ENCODE data around the gene KRTAP10-10.
A peak's percentile ranks its signal among the peaks of the same experiment; 100 is the strongest.
"Not testable (repeated sequence)": the region's sequence is repeated elsewhere in the genome, so short reads cannot be mapped to it uniquely, and the experiment has no call there.

Gene KRTAP10-10, protein sequence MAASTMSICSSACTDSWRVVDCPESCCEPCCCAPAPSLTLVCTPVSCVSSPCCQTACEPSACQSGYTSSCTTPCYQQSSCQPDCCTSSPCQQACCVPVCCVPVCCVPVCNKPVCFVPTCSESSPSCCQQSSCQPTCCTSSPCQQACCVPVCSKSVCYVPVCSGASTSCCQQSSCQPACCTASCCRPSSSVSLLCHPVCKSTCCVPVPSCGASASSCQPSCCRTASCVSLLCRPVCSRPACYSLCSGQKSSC

DNA sequence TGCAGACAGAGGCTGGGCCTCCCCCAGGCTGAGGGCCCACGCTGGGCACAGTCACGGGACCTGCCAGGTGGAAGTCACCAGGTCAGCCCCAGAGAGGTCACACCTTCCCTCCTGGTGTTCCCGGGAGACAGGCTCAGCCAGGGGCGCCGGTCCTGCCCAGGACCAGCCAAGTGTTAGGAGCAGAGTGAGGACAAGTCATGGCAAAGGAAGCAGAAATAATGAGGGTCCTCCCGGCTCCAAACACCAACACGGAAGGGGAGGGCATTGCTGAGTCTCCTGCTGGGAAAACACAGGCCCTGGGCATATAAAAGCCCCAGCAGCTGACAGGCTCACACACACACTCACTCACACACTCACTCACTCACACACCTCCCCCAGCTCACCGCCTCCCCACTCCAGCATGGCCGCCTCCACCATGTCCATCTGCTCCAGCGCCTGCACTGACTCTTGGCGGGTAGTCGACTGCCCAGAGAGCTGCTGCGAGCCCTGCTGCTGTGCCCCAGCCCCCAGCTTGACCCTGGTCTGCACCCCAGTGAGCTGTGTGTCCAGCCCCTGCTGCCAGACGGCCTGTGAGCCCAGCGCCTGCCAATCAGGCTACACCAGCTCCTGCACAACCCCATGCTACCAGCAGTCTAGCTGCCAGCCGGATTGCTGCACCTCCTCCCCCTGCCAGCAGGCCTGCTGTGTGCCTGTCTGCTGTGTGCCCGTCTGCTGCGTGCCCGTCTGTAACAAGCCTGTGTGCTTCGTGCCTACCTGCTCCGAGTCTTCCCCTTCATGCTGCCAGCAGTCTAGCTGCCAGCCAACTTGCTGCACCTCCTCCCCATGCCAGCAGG is at the start of gene KRTAP10-10:
Gene KRTAP10-10 (plus strand): TSS at position 339 of the 833 bp plus-strand sequence. CDS start 62 bp downstream, at position 401.
- Histone ChIP-seq H3K27ac (ENCODE audit: low read depth, low read length) (no peak within 1 kb of the TSS), H3K9me3 (ENCODE audit: control insufficient read depth, insufficient read depth, low read depth, low read length) (peaks cover 11% of the 10 kb centered on the region), H3K4me1 (ENCODE audit: control insufficient read depth, insufficient read depth, low read length) (peaks cover 10% of the 10 kb centered on the region; the same call in 1 of the 2 replicates), H3K4me3 (ENCODE audit: low read depth, low read length) (no peak within 1 kb of the TSS), H3K36me3 (ENCODE audit: control insufficient read depth, insufficient read depth, low read length) (no peaks in the 10 kb centered on the region), H3K9ac (ENCODE audit: low read length) (no peak within 1 kb of the TSS), H3K27me3 (ENCODE audit: control insufficient read depth, insufficient read depth, low read length) (no peaks in the 10 kb centered on the region)

DNA sequence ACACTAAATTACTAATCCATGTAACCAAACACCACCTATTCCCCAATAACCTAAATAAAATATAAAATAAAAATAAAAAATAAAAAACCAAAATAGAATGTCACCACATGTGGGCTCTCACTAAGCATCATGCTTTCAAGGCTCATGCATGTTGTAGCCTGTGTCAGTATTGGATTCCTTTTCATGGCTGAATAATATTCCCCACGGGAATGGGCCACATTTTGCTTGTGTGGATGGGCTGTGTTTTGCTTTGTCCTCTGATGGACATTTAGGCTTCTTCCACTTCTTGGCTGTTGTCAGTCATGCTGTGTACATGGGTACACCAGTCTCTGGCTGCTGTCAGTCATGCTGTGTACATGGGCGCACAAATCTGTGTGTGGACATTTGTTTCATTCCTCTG is 48.1 kb upstream of the KRTAP10-10 start:
- Histone ChIP-seq H3K4me3 (ENCODE audit: low read depth, low read length) (no peak overlapping the region), H3K27ac (ENCODE audit: low read depth, low read length) (no peak overlapping the region), H3K9ac (ENCODE audit: low read length) (no peak overlapping the region), H3K27me3 (ENCODE audit: control insufficient read depth, insufficient read depth, low read length) (no peaks in the 10 kb centered on the region), H3K36me3 (ENCODE audit: control insufficient read depth, insufficient read depth, low read length) (no peaks in the 10 kb centered on the region), H3K4me1 (ENCODE audit: control insufficient read depth, insufficient read depth, low read length) (peaks cover 21% of the 10 kb centered on the region), H3K9me3 (ENCODE audit: control insufficient read depth, insufficient read depth, low read depth, low read length) (0 out of 2 replicates have a peak, but pooled peaks cover 2% of the 10 kb centered on the region)

DNA sequence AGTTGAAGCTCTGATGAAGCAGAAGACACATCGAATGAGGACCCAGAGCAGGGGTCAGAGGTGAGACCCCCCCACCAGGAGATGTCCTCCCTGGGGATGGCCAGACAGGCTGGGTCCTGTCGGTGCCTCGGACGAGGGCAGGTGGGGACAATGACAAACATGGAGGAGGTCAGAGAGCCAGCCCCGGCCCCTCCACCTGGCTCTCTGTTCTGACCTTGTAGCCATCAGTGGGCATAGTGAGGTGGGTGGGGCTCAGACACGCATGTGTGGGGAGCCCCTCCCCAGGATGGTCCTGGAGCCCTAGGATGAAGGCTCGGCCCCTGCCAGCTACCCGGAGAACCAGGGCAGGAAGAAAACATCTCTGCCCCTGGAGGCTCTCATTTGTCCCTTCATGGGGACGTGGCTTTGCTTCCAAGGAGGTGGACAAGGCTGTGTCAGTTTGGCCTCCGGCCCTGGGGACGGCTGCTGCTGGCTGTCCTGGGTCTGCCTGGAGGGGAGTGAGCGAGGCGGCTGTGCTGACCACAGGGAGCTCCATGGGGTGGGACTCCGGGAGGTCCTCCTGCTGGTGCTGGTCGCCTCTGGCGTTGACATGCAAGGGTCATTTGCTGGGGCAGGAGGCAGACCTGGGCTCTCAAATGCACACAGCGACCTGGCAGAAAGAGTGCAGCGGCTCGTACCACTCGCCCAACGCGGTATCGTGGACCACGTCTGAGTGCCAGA is 47.4 kb upstream of the KRTAP10-10 start:
- H3K4me1 ChIP-seq (ENCODE audit: control insufficient read depth, insufficient read depth, low read length) = peaks cover 26% of the 10 kb centered on the region
- H3K27ac ChIP-seq (ENCODE audit: low read depth, low read length) = no peak overlapping the region
- no peak overlapping the region for H3K9ac ChIP-seq (ENCODE audit: low read length)
- no peaks in the 10 kb centered on the region for H3K36me3 ChIP-seq (ENCODE audit: control insufficient read depth, insufficient read depth, low read length)
- H3K9me3 ChIP-seq (ENCODE audit: control insufficient read depth, insufficient read depth, low read depth, low read length) = 0 out of 2 replicates have a peak, but pooled peaks cover 2% of the 10 kb centered on the region
- H3K27me3 ChIP-seq (ENCODE audit: control insufficient read depth, insufficient read depth, low read length) = no peaks in the 10 kb centered on the region
- no peak overlapping the region for H3K4me3 ChIP-seq (ENCODE audit: low read depth, low read length)

DNA sequence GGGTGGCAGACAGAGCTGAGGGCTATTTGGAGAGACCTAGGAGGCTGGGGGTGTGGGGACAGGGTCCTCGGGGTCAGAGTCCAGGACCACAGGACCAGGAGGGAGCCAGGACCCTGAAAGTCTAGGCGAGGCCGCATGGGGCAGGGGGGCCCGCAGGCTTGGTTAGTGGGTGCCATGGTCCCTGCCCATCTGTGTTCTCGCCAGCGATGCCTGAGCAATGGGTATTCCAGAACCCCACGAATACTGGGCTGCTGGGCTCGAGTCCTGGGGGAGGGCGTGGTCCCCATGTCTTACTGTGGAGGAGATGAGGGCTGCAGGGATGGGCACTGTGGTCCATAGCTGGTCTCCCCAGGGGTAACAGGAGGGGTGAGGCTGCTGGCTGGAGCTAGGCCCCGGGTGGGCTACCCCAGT is 46.8 kb upstream of the KRTAP10-10 start:
- H3K9ac ChIP-seq (ENCODE audit: low read length) = no peak overlapping the region
- H3K36me3 ChIP-seq (ENCODE audit: control insufficient read depth, insufficient read depth, low read length) = no peaks in the 10 kb centered on the region
- H3K4me3 ChIP-seq (ENCODE audit: low read depth, low read length) = no peak overlapping the region
- H3K9me3 ChIP-seq (ENCODE audit: control insufficient read depth, insufficient read depth, low read depth, low read length) = 0 out of 2 replicates have a peak, but pooled peaks cover 2% of the 10 kb centered on the region
- H3K27me3 ChIP-seq (ENCODE audit: control insufficient read depth, insufficient read depth, low read length) = no peaks in the 10 kb centered on the region
- peaks cover 26% of the 10 kb centered on the region for H3K4me1 ChIP-seq (ENCODE audit: control insufficient read depth, insufficient read depth, low read length)
- H3K27ac ChIP-seq (ENCODE audit: low read depth, low read length) = no peak overlapping the region

- peaks cover 26% of the 10 kb centered on the region for H3K4me1 ChIP-seq (ENCODE audit: control insufficient read depth, insufficient read depth, low read length)
- H3K9me3 ChIP-seq (ENCODE audit: control insufficient read depth, insufficient read depth, low read depth, low read length); H3K36me3 ChIP-seq (ENCODE audit: control insufficient read depth, insufficient read depth, low read length); H3K9ac ChIP-seq (ENCODE audit: low read length); H3K27me3 ChIP-seq (ENCODE audit: control insufficient read depth, insufficient read depth, low read length); H3K27ac ChIP-seq (ENCODE audit: low read depth, low read length); H3K4me3 ChIP-seq (ENCODE audit: low read depth, low read length): not testable (repeated sequence)
Observed at GRCh38 chr21:44590897-44591800, 46.0 kb upstream of the KRTAP10-10 start.

DNA sequence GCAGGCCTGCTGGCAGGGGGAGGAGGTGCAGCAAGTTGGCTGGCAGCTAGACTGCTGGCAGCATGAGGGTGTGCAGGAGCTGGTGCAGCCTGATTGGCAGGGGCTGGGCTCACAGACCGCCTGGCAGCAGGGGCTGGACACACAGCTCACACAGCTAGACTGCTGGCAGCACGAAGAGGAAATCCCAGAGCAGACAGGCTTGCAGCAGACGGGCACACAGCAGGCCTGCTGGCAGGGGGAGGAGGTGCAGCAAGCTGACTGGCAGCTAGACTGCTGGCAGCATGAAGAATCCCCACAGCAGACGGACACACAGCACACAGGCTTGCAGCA is 45.4 kb upstream of the KRTAP10-10 start:
- H3K27ac ChIP-seq (ENCODE audit: low read depth, low read length); H3K27me3 ChIP-seq (ENCODE audit: control insufficient read depth, insufficient read depth, low read length); H3K9ac ChIP-seq (ENCODE audit: low read length); H3K9me3 ChIP-seq (ENCODE audit: control insufficient read depth, insufficient read depth, low read depth, low read length); H3K4me3 ChIP-seq (ENCODE audit: low read depth, low read length); H3K36me3 ChIP-seq (ENCODE audit: control insufficient read depth, insufficient read depth, low read length): not testable (repeated sequence)
- H3K4me1 ChIP-seq (ENCODE audit: control insufficient read depth, insufficient read depth, low read length) = peaks cover 26% of the 10 kb centered on the region

DNA sequence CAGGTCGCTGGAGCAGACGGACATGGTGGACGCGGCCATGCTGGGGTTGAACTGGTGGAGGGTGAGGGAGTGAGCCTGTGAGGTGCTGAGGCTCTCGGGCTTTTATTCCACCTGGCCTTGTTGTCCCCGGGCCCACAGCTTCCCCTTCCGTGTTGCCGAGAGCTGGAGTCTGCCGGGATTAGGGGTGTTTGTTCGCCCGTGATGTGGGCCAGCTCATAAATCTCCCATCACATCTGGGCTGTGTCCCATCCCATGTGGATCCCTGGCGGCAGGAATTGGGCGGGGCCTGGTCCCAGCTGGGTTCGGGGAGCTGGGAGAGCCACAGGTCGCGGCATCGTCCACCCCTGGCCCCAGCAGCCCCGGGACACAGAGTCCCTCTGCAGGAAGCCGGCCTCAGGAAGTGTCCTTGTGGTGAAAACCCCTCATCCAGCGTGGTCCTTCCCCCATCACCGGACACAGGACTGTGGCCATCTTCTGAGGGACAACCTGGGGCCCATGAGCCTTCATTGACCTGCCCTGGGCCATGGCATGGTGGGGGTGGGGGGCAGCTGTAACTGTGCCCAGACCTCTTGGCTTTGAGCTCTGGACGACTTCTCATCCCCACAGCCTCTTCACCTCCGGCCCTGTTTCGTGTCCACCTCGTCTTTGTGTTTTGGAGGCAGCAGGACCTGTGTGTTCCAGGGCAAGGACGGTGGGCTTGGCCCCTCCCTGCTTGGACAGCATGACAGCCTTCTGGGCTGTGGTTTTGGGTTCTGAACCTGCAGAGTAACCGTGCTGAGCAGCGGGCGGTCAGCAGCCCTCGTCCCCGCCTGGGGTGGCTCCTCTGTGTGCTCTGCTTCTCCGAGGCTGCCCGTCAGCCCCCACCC is 44.5 kb upstream of the KRTAP10-10 start, which contains the start of gene KRTAP10-6:
Gene KRTAP10-6 (minus strand): TSS at position 60 of the 866 bp plus-strand sequence. CDS start 21 bp downstream, at position 39.
- no peak within 1 kb of the TSS for H3K9ac ChIP-seq (ENCODE audit: low read length)
- no peaks in the 10 kb centered on the region for H3K36me3 ChIP-seq (ENCODE audit: control insufficient read depth, insufficient read depth, low read length)
- H3K4me1 ChIP-seq (ENCODE audit: control insufficient read depth, insufficient read depth, low read length) = peaks cover 28% of the 10 kb centered on the region
- no peaks in the 10 kb centered on the region for H3K9me3 ChIP-seq (ENCODE audit: control insufficient read depth, insufficient read depth, low read depth, low read length)
- H3K27ac ChIP-seq (ENCODE audit: low read depth, low read length) = no peak within 1 kb of the TSS
- H3K27me3 ChIP-seq (ENCODE audit: control insufficient read depth, insufficient read depth, low read length) = no peaks in the 10 kb centered on the region
- H3K4me3 ChIP-seq (ENCODE audit: low read depth, low read length) = no peak within 1 kb of the TSS

GRCh38 chr21:44593598-44594405 is 43.4 kb upstream of the KRTAP10-10 start:
- no peak overlapping the region for H3K4me3 ChIP-seq (ENCODE audit: low read depth, low read length)
- H3K9ac ChIP-seq (ENCODE audit: low read length) = peak overlapping the region; percentile 12
- peaks cover 37% of the 10 kb centered on the region for H3K4me1 ChIP-seq (ENCODE audit: control insufficient read depth, insufficient read depth, low read length)
- no peak overlapping the region for H3K27ac ChIP-seq (ENCODE audit: low read depth, low read length)
- no peaks in the 10 kb centered on the region for H3K9me3 ChIP-seq (ENCODE audit: control insufficient read depth, insufficient read depth, low read depth, low read length)
- no peaks in the 10 kb centered on the region for H3K36me3 ChIP-seq (ENCODE audit: control insufficient read depth, insufficient read depth, low read length)
- H3K27me3 ChIP-seq (ENCODE audit: control insufficient read depth, insufficient read depth, low read length) = no peaks in the 10 kb centered on the region

- Histone ChIP-seq H3K4me1 (ENCODE audit: control insufficient read depth, insufficient read depth, low read length) (peaks cover 40% of the 10 kb centered on the region), H3K9ac (ENCODE audit: low read length) (no peak overlapping the region), H3K4me3 (ENCODE audit: low read depth, low read length) (no peak overlapping the region), H3K27me3 (ENCODE audit: control insufficient read depth, insufficient read depth, low read length) (no peaks in the 10 kb centered on the region), H3K36me3 (ENCODE audit: control insufficient read depth, insufficient read depth, low read length) (no peaks in the 10 kb centered on the region), H3K9me3 (ENCODE audit: control insufficient read depth, insufficient read depth, low read depth, low read length) (no peaks in the 10 kb centered on the region), H3K27ac (ENCODE audit: low read depth, low read length) (no peak overlapping the region)
Observed at GRCh38 chr21:44594406-44594916, 42.7 kb upstream of the KRTAP10-10 start.
